Upper lobe of left lung (tissue), 4 donors: ENCODE measurements around the gene LSP1.

ENCODE experiments used
- EP300 ChIP-seq, 4 donors: sonication (generic); formaldehyde crosslinking; IDR thresholded peaks; one replicate each; pipeline ENCODE4 v1.5.1; 2017; ENCODE audit warnings: antibody characterized with exemption in 4 of 4, control low read depth in 2 of 4
- POLR2A ChIP-seq, 4 donors: fragments of 450-650 bp; IDR thresholded peaks; one replicate each; pipeline ENCODE4 v1.5.1; 2016 to 2017; ENCODE audit warnings: antibody characterized with exemption in 4 of 4, mild to moderate bottlenecking in 2 of 4
- TF ChIP-seq, protein P1 (sequence below), 6 experiments: fragments of 450-650 bp in 4 of 6; fragments of 200-600 bp in 2 of 6; sonication (generic) in 2 of 6; IDR thresholded peaks; one replicate each; pipeline ENCODE4 v1.5.1; 2016 to 2019; ENCODE audit warnings: antibody characterized with exemption in 6 of 6

- TF ChIP-seq, protein P1, sequence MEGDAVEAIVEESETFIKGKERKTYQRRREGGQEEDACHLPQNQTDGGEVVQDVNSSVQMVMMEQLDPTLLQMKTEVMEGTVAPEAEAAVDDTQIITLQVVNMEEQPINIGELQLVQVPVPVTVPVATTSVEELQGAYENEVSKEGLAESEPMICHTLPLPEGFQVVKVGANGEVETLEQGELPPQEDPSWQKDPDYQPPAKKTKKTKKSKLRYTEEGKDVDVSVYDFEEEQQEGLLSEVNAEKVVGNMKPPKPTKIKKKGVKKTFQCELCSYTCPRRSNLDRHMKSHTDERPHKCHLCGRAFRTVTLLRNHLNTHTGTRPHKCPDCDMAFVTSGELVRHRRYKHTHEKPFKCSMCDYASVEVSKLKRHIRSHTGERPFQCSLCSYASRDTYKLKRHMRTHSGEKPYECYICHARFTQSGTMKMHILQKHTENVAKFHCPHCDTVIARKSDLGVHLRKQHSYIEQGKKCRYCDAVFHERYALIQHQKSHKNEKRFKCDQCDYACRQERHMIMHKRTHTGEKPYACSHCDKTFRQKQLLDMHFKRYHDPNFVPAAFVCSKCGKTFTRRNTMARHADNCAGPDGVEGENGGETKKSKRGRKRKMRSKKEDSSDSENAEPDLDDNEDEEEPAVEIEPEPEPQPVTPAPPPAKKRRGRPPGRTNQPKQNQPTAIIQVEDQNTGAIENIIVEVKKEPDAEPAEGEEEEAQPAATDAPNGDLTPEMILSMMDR (IDR thresholded peaks at IDR 0.05) = peak; percentile 88 to 95 (median 93)
- TF ChIP-seq POLR2A (IDR thresholded peaks at IDR 0.05) = no peak
- no peak for TF ChIP-seq EP300 (IDR thresholded peaks at IDR 0.05)
These were observed 29.7 kb downstream of the LSP1 start for GRCh38 chr11:1882265-1883238.
